ENCODE measurements around the gene POMP. TPM values are rescaled to one million over a fixed set of nuclear protein-coding genes. Genes with fewer than 3 reads are reported as not detected.

Gene POMP
- total RNA-seq, 1 donor from 2014 or later: 131 TPM

Other genes starting within 250 kb of the POMP start
- gene FLT1, start 164.0 kb upstream of the POMP start, total RNA-seq: 7.3 and 10.0 TPM in 2 replicates
- gene SLC46A3, start 59.8 kb downstream of the POMP start, total RNA-seq: 6.1 and 8.6 TPM in 2 replicates
- gene MTUS2, start 161.2 kb downstream of the POMP start, total RNA-seq: 0.12 and 0.50 TPM in 2 replicates